CD4-positive, CD25-positive, alpha-beta regulatory T cell (primary cell): ENCODE data around the gene FGF22. TPM values are rescaled to one million over a fixed set of nuclear protein-coding genes. Genes with fewer than 3 reads are reported as not detected.
A peak's percentile ranks its signal among the peaks of the same experiment; 100 is the strongest.

Experiments
- ATAC-seq, 2 donors: fragments of 150-1000 bp; cut with Tn5 transposase; one replicate each; pipeline ENCODE4 v1.10.0; 2021; ENCODE audit warnings: low read depth in 2 of 2, moderate number of reproducible peaks in 2 of 2, moderate library complexity in 1 of 2
- DNase-seq, 3 donors: peaks; one replicate each; pipeline versions ENCODE4 v3.0.0 to v3.0.0-alpha.2; 2012 to 2022; ENCODE audit warnings: mixed read lengths in 1 of 3
- H3K27ac ChIP-seq: one replicate; pipeline ENCODE4 v1.7.0; 2013; ENCODE audit warnings: mild to moderate bottlenecking, low read length; ENCODE audit not compliant: insufficient read depth, poor library complexity, severe bottlenecking
- H3K27me3 ChIP-seq: one replicate; pipeline ENCODE4 v1.7.0; 2013; ENCODE audit warnings: low read length; ENCODE audit not compliant: control insufficient read depth, insufficient read depth
- H3K36me3 ChIP-seq: one replicate; pipeline ENCODE4 v1.7.0; 2013; ENCODE audit warnings: mild to moderate bottlenecking, low read length, moderate library complexity; ENCODE audit not compliant: control insufficient read depth, insufficient read depth
- H3K4me1 ChIP-seq: 2 replicates; pipeline ENCODE4 v1.7.0; 2013; ENCODE audit warnings: mild to moderate bottlenecking, low read length; ENCODE audit not compliant: insufficient read depth, control insufficient read depth, poor library complexity, severe bottlenecking
- H3K4me3 ChIP-seq: one replicate; pipeline ENCODE4 v1.7.0; 2013; ENCODE audit warnings: low read depth, mild to moderate bottlenecking, low read length, moderate library complexity
- H3K9me3 ChIP-seq, 2 experiments: 1 replicate in 1 of 2; 2 replicates in 1 of 2; pipeline ENCODE4 v1.7.0; 2013; ENCODE audit warnings: low read length in 2 of 2, mild to moderate bottlenecking in 1 of 2, moderate library complexity in 1 of 2; ENCODE audit not compliant: control insufficient read depth in 2 of 2
- H3K27ac Mint-ChIP-seq, 3 donors: one replicate each; pipeline ENCODE4 v1.8.0; 2020 to 2022; ENCODE audit warnings: mild to moderate bottlenecking in 3 of 3, mixed read lengths in 3 of 3, moderate library complexity in 2 of 3
- H3K27me3 Mint-ChIP-seq: one replicate; pipeline ENCODE4 v1.8.0; 2022; ENCODE audit warnings: mild to moderate bottlenecking, mixed read lengths
- H3K36me3 Mint-ChIP-seq: one replicate; pipeline ENCODE4 v1.8.0; 2020; ENCODE audit warnings: mixed read lengths
- H3K4me1 Mint-ChIP-seq, 4 donors: one replicate each; pipeline ENCODE4 v1.8.0; 2020 to 2022; ENCODE audit warnings: mixed read lengths in 4 of 4, mild to moderate bottlenecking in 1 of 4
- H3K4me3 Mint-ChIP-seq, 4 donors: one replicate each; pipeline ENCODE4 v1.8.0; 2020 to 2022; ENCODE audit warnings: mild to moderate bottlenecking in 4 of 4, mixed read lengths in 4 of 4, moderate library complexity in 3 of 4
- H3K9me3 Mint-ChIP-seq, 7 donors: one replicate each; pipeline ENCODE4 v1.8.0; 2020 to 2022; ENCODE audit warnings: mixed read lengths in 7 of 7, mild to moderate bottlenecking in 3 of 7, moderate library complexity in 2 of 7
- polyA plus RNA-seq, 4 donors: library from polyadenylated mRNA; unstranded; fragments of 300-500 nt; fragmentation: Illumina TruSeq; gene quantifications; one replicate each; pipeline ENCODE4 v1.2.3, GENCODE V29; 2021
- total RNA-seq: library from RNA; stranded (reverse); gene quantifications from one replicate; pipeline ENCODE4 v1.2.3, GENCODE V29; 2022

Gene FGF22
- total and polyA plus RNA-seq, 5 donors from 2014 or later: 0.17 to 0.81 TPM; not detected in 3

- ATAC-seq: no peak
- Histone ChIP-seq H3K36me3 (peaks cover 25% of the 10 kb centered on the region), H3K9me3 (no peaks in the 10 kb centered on the region), H3K27ac (no peak overlapping the region), H3K27me3 (no peaks in the 10 kb centered on the region), H3K4me1 (peaks cover 7% of the 10 kb centered on the region), H3K4me3 (no peak overlapping the region)
- peak overlapping the region in 2 of 4 donors; percentile 56 to 80 for H3K4me3 Mint-ChIP-seq
- peaks cover 0 to 3% (median 1%) of the 10 kb centered on the region in 4 donors for H3K4me1 Mint-ChIP-seq
- peaks cover 0 to 1% (median 0%) of the 10 kb centered on the region in 7 donors for H3K9me3 Mint-ChIP-seq
- DNase-seq: no peak
- peak overlapping the region in 1 of 3 donors; percentile 63 for H3K27ac Mint-ChIP-seq
- H3K36me3 Mint-ChIP-seq: no peaks in the 10 kb centered on the region
- no peaks in the 10 kb centered on the region for H3K27me3 Mint-ChIP-seq
Measured at GRCh38 chr19:644363-644762, 4.7 kb downstream of the FGF22 start.

DNA sequence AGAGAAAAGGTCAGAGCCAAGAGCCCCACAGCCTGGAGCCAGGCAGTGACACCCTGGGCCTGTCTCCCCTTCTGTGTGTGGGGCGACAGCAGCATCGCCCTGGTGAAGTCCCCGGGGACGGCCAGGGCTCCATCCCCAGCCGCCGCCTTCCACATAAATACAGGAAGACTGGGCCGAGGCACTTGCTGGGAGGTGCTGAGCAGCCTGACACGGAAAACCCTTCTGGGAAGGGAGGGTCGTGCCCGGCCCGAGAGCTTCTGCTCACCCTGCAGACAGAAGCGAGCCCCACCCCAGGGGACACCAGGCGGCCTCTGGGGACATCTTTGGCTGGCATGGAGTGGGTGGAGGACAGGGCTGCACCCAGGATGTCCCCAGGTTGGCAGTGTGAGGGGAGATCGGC, 5.1 kb downstream of the FGF22 start:
- Mint-ChIP-seq H3K27ac (no peak overlapping the region), H3K36me3 (no peaks in the 10 kb centered on the region)

GRCh38 chr19:645912-646778, 6.5 kb downstream of the FGF22 start:
- H3K27ac Mint-ChIP-seq: peak overlapping the region in 1 of 3 donors; percentile 79
- no peak overlapping the region for H3K4me3 Mint-ChIP-seq

More for the DNA sequence above, 5.1 kb downstream of the FGF22 start:
- H3K27me3 ChIP-seq: no peaks in the 10 kb centered on the region
- H3K4me1 ChIP-seq: peaks cover 5% of the 10 kb centered on the region
- peaks cover 28% of the 10 kb centered on the region for H3K36me3 ChIP-seq
- H3K4me3 ChIP-seq: no peak overlapping the region
- H3K9me3 ChIP-seq: no peaks in the 10 kb centered on the region
- Mint-ChIP-seq H3K4me3 (peak overlapping the region in 2 of 4 donors; percentile 22 to 38), H3K4me1 (no peaks in the 10 kb centered on the region), H3K27me3 (no peaks in the 10 kb centered on the region), H3K9me3 (peaks cover 0 to 1% (median 0%) of the 10 kb centered on the region in 7 donors)
- no peak for ATAC-seq
- no peak for DNase-seq
- H3K27ac ChIP-seq: no peak overlapping the region

DNA sequence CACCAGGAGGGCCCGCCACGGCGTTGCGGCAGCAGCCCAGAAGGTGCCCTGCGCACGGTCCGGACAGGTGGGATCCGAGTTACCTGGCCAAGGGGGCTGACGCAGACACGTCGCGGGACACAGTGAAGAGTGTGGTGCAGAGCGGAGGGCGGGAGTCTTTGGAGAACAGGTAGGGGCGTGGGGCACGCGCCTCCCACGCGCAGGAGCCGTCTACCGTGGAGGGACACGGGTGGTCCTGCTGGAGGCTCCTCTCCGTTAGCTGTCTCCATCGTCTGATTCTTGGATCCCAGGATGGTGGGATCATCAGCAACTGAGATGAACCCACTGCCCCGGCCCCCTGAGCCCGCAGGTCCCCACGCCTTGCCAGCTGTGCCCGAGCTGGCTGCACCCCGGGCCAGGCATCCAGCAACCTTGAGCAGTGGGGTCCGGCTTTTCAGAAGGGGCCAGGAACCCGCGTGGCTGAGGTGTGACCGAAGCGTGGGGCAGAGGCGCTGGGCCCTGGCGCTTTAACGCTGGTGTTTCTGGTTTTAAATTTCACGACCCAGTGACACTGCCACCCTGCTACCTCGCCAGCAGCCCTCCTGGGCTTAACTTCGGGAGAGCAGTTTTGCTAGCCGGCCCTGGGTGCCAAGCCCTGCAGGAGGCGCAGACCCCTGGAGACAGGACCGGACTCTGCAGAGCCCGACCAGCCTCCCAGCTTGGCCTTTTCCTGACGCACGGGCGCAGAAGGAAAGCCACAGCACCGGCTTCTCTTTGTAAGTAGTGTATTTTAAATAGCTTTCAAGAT, 7.3 kb downstream of the FGF22 start:
- peaks cover 0 to 3% (median 0%) of the 10 kb centered on the region in 4 donors for H3K4me1 Mint-ChIP-seq
- DNase-seq (no peak), ATAC-seq (no peak)
- no peak overlapping the region for H3K27ac Mint-ChIP-seq
- peaks cover 0 to 1% (median 0%) of the 10 kb centered on the region in 7 donors for H3K9me3 Mint-ChIP-seq
- Histone ChIP-seq H3K9me3 (no peaks in the 10 kb centered on the region), H3K4me1 (no peaks in the 10 kb centered on the region), H3K4me3 (no peak overlapping the region), H3K27ac (no peak overlapping the region), H3K27me3 (no peaks in the 10 kb centered on the region), H3K36me3 (peaks cover 40% of the 10 kb centered on the region)
- no peak overlapping the region for H3K4me3 Mint-ChIP-seq
- H3K36me3 Mint-ChIP-seq: no peaks in the 10 kb centered on the region
- no peaks in the 10 kb centered on the region for H3K27me3 Mint-ChIP-seq

More at GRCh38 chr19:645912-646778, 6.5 kb downstream of the FGF22 start:
- Histone ChIP-seq H3K36me3 (peaks cover 32% of the 10 kb centered on the region), H3K4me3 (no peak overlapping the region), H3K27me3 (no peaks in the 10 kb centered on the region), H3K4me1 (no peaks in the 10 kb centered on the region), H3K9me3 (no peaks in the 10 kb centered on the region), H3K27ac (no peak overlapping the region)
- Mint-ChIP-seq H3K4me1 (peaks cover 0 to 3% (median 0%) of the 10 kb centered on the region in 4 donors), H3K36me3 (no peaks in the 10 kb centered on the region), H3K9me3 (peaks cover 0 to 1% (median 0%) of the 10 kb centered on the region in 7 donors), H3K27me3 (no peaks in the 10 kb centered on the region)
- DNase-seq (no peak), ATAC-seq (no peak)

GRCh38 chr19:647566-648284, 8.0 kb downstream of the FGF22 start:
- DNase-seq: no peak
- no peak overlapping the region for H3K27ac Mint-ChIP-seq

DNA sequence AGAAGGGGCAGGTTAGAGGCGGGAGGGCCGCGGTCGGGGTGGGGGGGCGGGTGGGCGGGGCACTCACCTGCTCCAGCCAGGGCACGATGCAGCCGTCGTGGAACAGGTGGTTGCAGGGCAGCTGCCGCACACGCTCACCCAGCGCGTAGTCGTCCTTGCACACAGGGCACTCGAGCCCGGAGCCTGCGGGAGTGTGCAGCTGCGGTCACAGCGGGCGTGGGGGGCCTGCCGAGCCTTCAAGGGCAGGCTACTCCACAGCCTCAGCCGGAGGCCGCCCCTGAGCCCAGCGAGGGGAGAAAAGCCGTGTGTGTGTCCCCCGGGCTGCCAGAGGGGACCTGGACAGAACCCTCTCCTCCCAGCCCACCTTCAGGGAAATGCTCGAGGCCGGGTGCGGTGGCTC, 8.6 kb downstream of the FGF22 start:
- H3K4me1 Mint-ChIP-seq: peaks cover 0 to 3% (median 0%) of the 10 kb centered on the region in 4 donors
- Histone ChIP-seq H3K9me3 (no peaks in the 10 kb centered on the region), H3K4me3 (no peak overlapping the region), H3K36me3 (peaks cover 52% of the 10 kb centered on the region), H3K4me1 (peaks cover 3% of the 10 kb centered on the region), H3K27me3 (no peaks in the 10 kb centered on the region), H3K27ac (no peak overlapping the region)
- H3K27me3 Mint-ChIP-seq: no peaks in the 10 kb centered on the region
- ATAC-seq (no peak), DNase-seq (no peak)
- peaks cover 0 to 1% (median 0%) of the 10 kb centered on the region in 7 donors for H3K9me3 Mint-ChIP-seq
- peak overlapping the region in 1 of 4 donors; percentile 60 for H3K4me3 Mint-ChIP-seq
- H3K27ac Mint-ChIP-seq: no peak overlapping the region
- H3K36me3 Mint-ChIP-seq: no peaks in the 10 kb centered on the region

More at GRCh38 chr19:647566-648284, 8.0 kb downstream of the FGF22 start:
- no peaks in the 10 kb centered on the region for H3K27me3 Mint-ChIP-seq
- no peaks in the 10 kb centered on the region for H3K36me3 Mint-ChIP-seq
- H3K4me3 ChIP-seq: no peak overlapping the region
- peaks cover 47% of the 10 kb centered on the region for H3K36me3 ChIP-seq
- no peak for ATAC-seq
- H3K9me3 Mint-ChIP-seq: peaks cover 0 to 1% (median 0%) of the 10 kb centered on the region in 7 donors
- H3K27me3 ChIP-seq: no peaks in the 10 kb centered on the region
- H3K4me3 Mint-ChIP-seq: no peak overlapping the region
- no peaks in the 10 kb centered on the region for H3K9me3 ChIP-seq
- H3K4me1 ChIP-seq: peaks cover 2% of the 10 kb centered on the region
- peaks cover 0 to 3% (median 0%) of the 10 kb centered on the region in 4 donors for H3K4me1 Mint-ChIP-seq
- H3K27ac ChIP-seq: no peak overlapping the region
